A673 (cell line): ENCODE results near the gene CLNK. TPM values are rescaled to one million over a fixed set of nuclear protein-coding genes. Genes with fewer than 3 reads are reported as not detected.
A peak's percentile ranks its signal among the peaks of the same experiment; 100 is the strongest.

Experiments used
- BruUV-seq: library from RNA; stranded (reverse); fragments of 400-500 nt; replicated peaks from 2 replicates; lab custom pipeline; 2021; lab: Mats Ljungman, UMichigan
- CTCF ChIA-PET: fragments of 300-600 bp; sonication (Branson Sonifier 250); formaldehyde crosslinking; loops from one replicate; lab custom pipeline; 2022; ENCODE audit warnings: antibody characterized with exemption; lab: Charles Lee
- POLR2A ChIA-PET: fragments of 300-600 bp; sonication (Branson Sonifier 250); formaldehyde crosslinking; loops from one replicate; lab custom pipeline; 2022; ENCODE audit warnings: antibody characterized with exemption; ENCODE audit not compliant: low non-redundant PET; lab: Charles Lee
- DNase-seq: peaks from one replicate; pipeline ENCODE4 v3.0.0-alpha.2; 2015; ENCODE audit warnings: low spot score
- H3K27ac ChIP-seq: fragments of 200-600 bp; sonication (generic); 2 replicates; pipeline ENCODE4 v1.5.1; 2016; ENCODE audit warnings: mixed run types, low read depth, mild to moderate bottlenecking, mixed read lengths, antibody characterized with exemption, low read length; ENCODE audit not compliant: poor library complexity, severe bottlenecking
- H3K27me3 ChIP-seq: fragments of 200-600 bp; sonication (generic); replicated peaks from 2 replicates; pipeline ENCODE4 v1.6.1; 2017; ENCODE audit warnings: mixed run types, low read depth, mild to moderate bottlenecking, mixed read lengths, antibody characterized with exemption, low read length; ENCODE audit not compliant: insufficient read depth, poor library complexity
- H3K36me3 ChIP-seq: fragments of 200-600 bp; sonication (generic); 2 replicates; pipeline ENCODE4 v1.6.1; 2016; ENCODE audit warnings: mixed run types, mild to moderate bottlenecking, mixed read lengths, antibody characterized with exemption, low read length; ENCODE audit not compliant: insufficient read depth, poor library complexity, severe bottlenecking
- H3K4me1 ChIP-seq: fragments of 200-600 bp; sonication (generic); 2 replicates; pipeline ENCODE4 v1.6.1; 2017; ENCODE audit warnings: mixed run types, mild to moderate bottlenecking, mixed read lengths, antibody characterized with exemption, low read length; ENCODE audit not compliant: insufficient read depth, poor library complexity, severe bottlenecking
- H3K4me3 ChIP-seq: fragments of 200-600 bp; sonication (generic); 2 replicates; pipeline ENCODE4 v1.5.1; 2016; ENCODE audit warnings: low read depth, mixed run types, mild to moderate bottlenecking, mixed read lengths, low read length; ENCODE audit not compliant: poor library complexity, severe bottlenecking
- H3K9me3 ChIP-seq: fragments of 200-600 bp; sonication (generic); 2 replicates; pipeline ENCODE4 v1.6.1; 2016; ENCODE audit warnings: mixed run types, low read depth, mild to moderate bottlenecking, mixed read lengths, antibody characterized with exemption, low read length; ENCODE audit not compliant: poor library complexity, severe bottlenecking
- CTCF ChIP-seq: fragments of 300-800, 200-600 bp; sonication (generic); conservative IDR thresholded peaks from 2 replicates; pipeline ENCODE4 v1.5.1; 2017; ENCODE audit warnings: low read depth, mild to moderate bottlenecking, antibody characterized with exemption, low read length, moderate library complexity, mixed read lengths
- EZH2 ChIP-seq: fragments of 200-600 bp; sonication (generic); IDR thresholded peaks from 2 replicates; pipeline ENCODE4 v1.6.1; 2017; ENCODE audit warnings: borderline replicate concordance, low read depth, mild to moderate bottlenecking, mixed read lengths, antibody characterized with exemption, low read length; ENCODE audit not compliant: poor library complexity, severe bottlenecking
- intact Hi-C: fragments of 100-400 bp; cut with micrococcal nuclease; formaldehyde crosslinking; loops from one replicate; pipeline ENCODE4 v1.10.0; 2022; ENCODE audit not compliant: unreplicated experiment
- total RNA-seq: library from RNA; stranded (reverse); gene quantifications from 2 replicates; pipeline ENCODE4 v1.2.3, GENCODE V29; 2021

CLNK gene
- total RNA-seq, 1 experiment from 2014 or later, result not detected

DNA sequence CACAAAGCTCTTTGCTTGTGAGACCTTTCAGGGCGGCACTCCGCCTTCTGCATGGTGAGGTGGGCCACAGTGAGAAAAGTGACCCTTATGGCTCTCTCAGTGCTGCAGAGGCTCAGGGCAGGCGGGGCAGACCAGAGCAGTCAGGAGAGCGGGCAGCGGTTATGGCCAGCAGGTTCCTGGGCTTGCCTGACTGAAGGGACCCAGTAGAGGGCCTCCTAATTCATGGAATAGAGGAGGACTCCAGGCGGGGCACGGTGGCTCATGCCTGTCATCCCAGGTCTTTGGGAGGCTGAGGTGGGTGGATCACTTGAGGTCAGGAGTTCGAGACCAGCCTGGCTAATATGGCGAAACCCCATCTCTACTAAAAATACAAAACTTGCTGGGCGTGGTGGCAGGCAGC, 91.4 kb downstream of the CLNK start:
- no peak overlapping the region for H3K4me3 ChIP-seq
- intact Hi-C loops, result no loop called here
- CTCF ChIA-PET, result no interaction called here
- no peaks in the 10 kb centered on the region for H3K4me1 ChIP-seq
- no peaks in the 10 kb centered on the region for H3K9me3 ChIP-seq
- DNase-seq, result no peak
- POLR2A ChIA-PET, result no interaction called here
- H3K36me3 ChIP-seq, result no peaks in the 10 kb centered on the region
- H3K27ac ChIP-seq, result no peak overlapping the region
- TF ChIP-seq EZH2 (no peak), CTCF (no peak)
- H3K27me3 ChIP-seq, result no peaks in the 10 kb centered on the region
- BruUV-seq, result no TSS peak

- no TSS peak for BruUV-seq
- H3K27ac ChIP-seq, result no peak overlapping the region
Observed at GRCh38 chr4:10590896-10591295, 93.7 kb downstream of the CLNK start.

GRCh38 chr4:10589799-10590198, 94.8 kb downstream of the CLNK start:
- no peaks in the 10 kb centered on the region for H3K36me3 ChIP-seq
- POLR2A ChIA-PET, result no interaction called here
- TF ChIP-seq CTCF (no peak), EZH2 (no peak)
- DNase-seq, result peak; percentile 7
- H3K27me3 ChIP-seq, result no peaks in the 10 kb centered on the region
- H3K9me3 ChIP-seq, result no peaks in the 10 kb centered on the region
- no peak overlapping the region for H3K4me3 ChIP-seq
- CTCF ChIA-PET, result no interaction called here
- no peak overlapping the region for H3K27ac ChIP-seq
- BruUV-seq, result no TSS peak
- intact Hi-C loops, result no loop called here
- H3K4me1 ChIP-seq, result no peaks in the 10 kb centered on the region

More at GRCh38 chr4:10590896-10591295, 93.7 kb downstream of the CLNK start:
- no peaks in the 10 kb centered on the region for H3K27me3 ChIP-seq
- ChIA-PET POLR2A (no interaction called here), CTCF (no interaction called here)
- H3K36me3 ChIP-seq, result no peaks in the 10 kb centered on the region
- intact Hi-C loops, result no loop called here
- no peak overlapping the region for H3K4me3 ChIP-seq
- H3K9me3 ChIP-seq, result no peaks in the 10 kb centered on the region
- no peaks in the 10 kb centered on the region for H3K4me1 ChIP-seq
- DNase-seq, result no peak
- TF ChIP-seq EZH2, result no peak
- TF ChIP-seq CTCF, result no peak
